ENCODE measurements around the gene STK38L.

The STK38L gene

DNA sequence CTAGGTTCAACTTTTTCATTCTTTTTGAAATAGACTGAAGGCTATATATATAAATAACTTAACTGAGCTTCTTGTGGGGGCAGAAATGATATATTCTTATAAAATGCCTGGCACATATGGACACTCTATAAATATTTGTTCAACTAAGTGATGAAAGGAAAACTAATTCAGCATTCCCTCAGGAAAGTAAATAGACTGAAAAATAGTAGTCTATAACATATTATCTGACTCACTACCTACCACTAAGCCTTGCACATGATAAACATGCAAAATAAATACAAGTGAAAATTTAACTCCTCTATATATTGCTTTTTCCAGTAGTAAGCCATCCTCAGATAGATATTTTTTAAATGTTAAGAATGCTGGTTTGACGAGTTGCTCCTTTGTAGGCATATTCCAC lies 72.9 kb downstream of the STK38L start:
- DNase-seq (ENCODE audit: low read depth), result no peak

DNA sequence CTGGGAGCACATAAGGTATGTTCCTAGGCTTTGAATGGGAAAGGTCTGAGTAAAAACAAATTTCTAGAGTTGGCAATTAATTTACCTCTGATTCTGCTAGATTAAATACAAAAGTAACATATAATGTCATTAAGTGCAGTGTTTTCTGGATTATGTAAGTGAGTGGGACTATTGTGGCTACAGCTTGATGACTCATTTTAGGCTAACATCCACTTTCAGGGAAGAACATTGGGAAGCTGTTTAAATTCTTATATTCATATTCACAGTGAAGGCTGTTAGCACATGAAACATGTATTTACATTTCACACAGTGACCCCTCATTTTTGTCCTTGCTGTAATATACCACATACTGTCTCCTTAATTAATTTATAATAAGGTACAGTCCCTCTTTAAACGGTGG lies 75.3 kb downstream of the STK38L start:
- no peak for DNase-seq (ENCODE audit: low read depth)

DNA sequence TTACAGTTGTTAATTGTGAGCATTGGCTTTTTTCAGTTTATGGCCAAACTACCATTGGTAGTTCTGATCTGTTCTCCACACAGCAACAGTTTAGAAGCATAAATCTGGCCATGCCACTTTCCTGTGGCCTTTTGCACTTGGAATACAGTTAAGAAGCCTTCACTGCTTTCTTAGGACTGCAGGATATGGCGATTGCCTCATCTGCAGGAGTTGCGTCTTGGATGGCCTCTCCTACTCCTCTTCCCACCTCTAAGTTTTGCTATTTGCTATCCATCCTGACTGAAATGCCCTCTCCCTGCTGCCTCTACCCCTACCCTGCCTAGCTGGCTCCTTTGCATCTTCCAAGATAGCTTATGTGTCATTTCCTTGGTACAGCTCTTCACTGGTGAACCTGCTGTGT lies 75.8 kb downstream of the STK38L start:
- DNase-seq (ENCODE audit: low read depth), result no peak

DNA sequence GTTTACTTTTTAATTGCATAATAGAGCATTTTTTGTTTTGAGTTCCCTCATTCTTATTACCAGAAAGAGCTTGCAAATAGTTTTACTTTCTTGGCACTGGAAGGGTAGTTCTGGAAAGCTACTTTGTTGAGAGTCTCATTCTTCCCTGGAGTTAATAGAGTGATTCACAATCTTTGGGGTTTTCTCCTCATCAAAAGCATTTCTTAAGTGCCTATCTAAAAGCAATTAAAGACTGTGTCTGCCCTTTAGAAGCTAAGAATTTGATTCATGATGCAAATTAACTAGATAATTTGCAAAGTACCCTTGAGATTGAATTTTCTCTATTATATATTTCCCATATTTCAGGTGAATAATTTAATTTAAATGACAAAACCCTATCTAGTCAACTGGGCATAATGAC lies 80.4 kb downstream of the STK38L start:
- DNase-seq (ENCODE audit: low read depth), result no peak

DNA sequence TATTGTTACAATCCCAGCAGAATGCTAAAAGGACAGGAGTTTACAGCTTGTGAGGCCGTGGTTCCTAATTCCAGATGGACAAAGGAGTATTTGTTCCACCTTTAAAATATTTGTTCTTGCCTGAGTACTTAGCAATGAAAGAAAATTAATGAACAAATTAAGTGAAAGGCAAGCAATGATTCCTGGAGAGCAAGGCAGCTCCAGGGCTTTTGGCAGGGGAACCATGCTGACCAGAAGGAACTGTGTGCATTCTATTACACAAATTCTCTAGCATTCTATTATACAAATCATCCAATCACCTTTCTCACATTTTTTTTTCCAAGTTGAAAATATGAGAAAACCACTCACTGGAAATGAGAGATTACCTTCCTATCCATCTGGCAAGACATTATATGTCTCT lies 86.8 kb downstream of the STK38L start:
- no peak for DNase-seq (ENCODE audit: low read depth)

- DNase-seq (ENCODE audit: low read depth), result peak; percentile 73
These were observed 87.3 kb downstream of the STK38L start for GRCh38 chr12:27331291-27331926.

DNA sequence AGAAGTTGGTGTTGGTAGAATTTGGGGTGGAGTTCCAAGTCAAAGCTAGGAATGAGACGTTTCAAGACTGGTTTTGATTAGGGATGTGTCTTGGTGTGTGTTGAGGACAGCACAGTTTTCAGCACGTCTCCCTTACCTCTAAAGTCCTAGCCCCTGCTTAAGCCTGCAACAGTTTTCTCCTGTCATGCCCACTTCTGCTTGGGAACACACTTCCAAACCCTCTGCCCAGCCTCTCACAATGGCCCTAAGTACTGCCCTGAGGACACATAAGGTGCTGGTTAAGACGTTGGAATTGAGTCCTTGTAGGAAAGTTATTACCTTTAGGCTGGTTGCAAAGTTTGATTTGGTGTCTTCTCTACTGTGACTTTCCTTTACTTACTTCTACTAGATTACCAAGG lies 87.8 kb downstream of the STK38L start:
- DNase-seq (ENCODE audit: low read depth), result no peak

GRCh38 chr12:27332407-27332713 lies 88.3 kb downstream of the STK38L start:
- no peak for DNase-seq (ENCODE audit: low read depth)

DNA sequence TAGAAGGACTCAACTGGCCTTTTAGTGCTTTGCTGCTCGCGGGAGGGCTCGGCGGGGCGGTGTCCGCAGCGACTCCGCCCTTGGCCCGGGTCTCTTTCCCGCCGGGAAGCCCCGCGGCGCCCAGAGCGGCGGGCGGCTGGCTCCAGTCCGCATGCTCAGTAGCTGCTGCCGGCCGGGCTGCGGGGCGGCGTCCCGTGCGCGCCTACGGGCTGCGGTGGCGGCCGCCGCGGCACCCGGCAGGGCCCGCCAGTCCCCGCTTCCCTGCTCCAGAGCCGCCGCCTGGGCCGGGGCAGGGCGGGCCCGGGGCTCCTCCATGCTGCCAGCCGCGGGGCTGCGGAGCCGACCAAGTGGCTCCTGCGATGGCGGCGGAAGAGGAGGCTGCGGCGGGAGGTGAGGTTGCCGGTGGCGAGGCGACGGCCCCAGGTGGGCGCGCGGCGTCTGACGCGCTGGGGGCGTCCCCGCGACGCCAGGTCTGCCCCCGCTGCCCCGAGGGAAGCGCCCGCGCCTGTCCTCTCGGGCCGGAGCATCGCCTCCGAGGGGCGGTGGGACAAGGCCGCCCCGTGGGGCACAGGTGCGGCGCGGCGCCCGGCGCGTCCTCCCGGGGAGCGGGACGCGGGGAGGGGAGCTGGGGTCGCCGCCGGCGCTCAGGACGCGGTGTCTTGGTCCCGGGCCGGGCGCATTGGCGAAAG lies 88.8 kb downstream of the STK38L start, which contains the start of gene BMAL2:
Gene BMAL2 (plus strand): TSS at position 123 of the 689 bp plus-strand sequence. CDS start 237 bp downstream, at position 360.
- DNase-seq (ENCODE audit: low read depth), result no peak

GRCh38 chr12:27333403-27334009 lies 89.4 kb downstream of the STK38L start:
- DNase-seq (ENCODE audit: low read depth), result no peak

DNA sequence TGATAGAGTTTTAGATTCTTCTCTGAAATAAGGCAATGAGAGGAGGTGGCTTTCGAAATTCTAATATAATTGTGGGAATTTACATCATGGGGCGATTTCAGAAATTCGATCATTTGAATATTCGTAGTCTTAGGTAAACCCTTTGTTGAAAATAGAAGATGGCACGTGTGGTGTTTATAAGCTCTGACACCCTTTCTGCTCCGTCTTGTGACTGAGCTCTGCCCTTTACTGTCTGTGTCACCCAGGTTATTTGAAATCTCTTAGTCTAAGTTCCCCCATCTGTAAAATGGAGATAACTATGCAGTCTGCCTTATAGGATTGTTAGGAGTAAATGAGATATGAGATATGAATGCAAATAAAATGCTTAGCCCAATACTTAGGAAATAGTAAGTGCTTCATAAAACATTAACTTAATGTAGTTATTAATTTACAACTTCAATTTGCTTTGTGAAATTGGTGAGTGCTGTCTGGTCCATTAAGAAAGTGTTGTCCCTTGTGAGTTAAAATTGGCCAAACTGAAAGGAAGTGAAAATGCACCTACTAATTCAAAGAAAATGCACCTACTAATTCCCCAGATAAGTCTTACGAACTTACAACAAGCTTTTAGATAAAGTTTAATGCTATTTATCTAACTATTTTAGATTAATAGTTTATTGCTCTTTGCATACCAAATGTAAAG lies 90.1 kb downstream of the STK38L start:
- DNase-seq (ENCODE audit: low read depth), result no peak

DNA sequence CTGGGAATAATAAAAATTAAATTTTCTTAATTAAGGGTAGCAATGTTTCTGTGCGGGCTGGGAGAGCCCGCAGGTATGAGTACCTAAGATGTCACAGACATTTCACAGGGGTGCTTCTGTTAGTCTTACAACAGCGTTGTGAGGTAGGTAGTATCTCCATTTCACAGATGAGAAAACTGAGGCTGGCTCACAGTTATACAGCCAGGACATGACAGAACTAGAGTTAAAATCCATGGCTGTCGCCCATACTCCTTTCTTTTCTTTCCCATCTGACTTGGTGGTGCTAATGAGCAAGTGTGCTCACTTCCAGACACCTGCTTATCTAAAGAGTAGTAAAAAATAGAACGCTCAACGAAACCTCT lies 90.6 kb downstream of the STK38L start:
- no peak for DNase-seq (ENCODE audit: low read depth)

- no peak for DNase-seq (ENCODE audit: low read depth)
These were observed 91.5 kb downstream of the STK38L start for GRCh38 chr12:27335364-27336281.

DNA sequence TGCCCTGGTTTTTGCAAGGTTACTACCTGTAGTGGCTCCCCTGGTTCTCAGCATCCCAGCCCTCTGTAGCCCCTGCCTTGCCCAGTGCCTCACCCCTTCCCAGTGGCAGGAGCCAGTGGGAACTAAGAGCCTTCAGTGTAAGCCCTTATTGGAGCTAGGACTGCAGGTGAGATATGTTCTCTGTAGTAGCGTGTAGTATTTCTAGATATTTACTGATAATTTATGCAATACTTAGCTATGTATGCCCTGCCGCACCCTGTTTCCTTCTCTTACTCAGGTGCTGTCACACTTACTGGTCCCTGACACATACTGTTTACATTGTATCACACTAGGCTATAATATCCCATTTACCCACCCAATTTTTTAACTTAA lies 92.2 kb downstream of the STK38L start:
- DNase-seq (ENCODE audit: low read depth), result no peak

DNA sequence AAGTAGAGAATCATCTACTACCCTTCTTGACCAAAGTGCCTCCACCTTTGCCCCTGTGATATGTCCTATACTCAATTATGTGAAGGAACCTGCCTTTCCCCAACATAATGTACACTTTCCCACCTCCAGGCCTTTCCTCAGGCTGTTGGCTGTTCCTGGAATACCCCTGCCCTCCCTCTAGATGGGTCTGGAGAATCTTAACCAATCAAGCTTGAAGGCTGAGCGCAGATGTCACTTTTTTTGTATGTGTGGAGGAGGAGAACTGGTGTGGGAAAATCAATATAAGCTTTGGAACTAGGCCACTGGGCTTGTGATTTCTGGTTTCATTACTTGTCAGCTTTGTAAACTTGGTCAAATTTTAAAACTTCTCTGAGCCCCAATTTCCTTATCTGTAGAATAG lies 93.3 kb downstream of the STK38L start:
- no peak for DNase-seq (ENCODE audit: low read depth)

GRCh38 chr12:27338473-27338872 lies 94.4 kb downstream of the STK38L start:
- no peak for DNase-seq (ENCODE audit: low read depth)

DNA sequence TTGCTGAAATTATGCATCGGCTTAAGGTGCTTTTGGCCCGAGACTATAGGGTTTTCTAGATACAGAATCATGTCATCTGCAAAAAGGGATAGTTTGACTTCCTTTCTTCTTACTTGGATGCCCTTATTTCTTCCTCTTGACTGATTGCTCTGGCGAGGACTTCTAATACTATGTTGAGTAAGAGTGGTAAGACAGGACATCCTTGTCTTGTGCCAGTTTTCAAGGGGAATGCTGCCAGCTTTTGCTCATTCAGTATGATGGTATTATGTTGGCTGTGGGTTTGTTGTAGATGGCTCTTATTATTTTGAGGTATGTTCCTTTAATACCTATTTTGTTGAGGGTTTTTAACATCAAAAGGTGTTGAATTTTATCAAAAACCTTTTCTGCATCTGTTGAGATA lies 96.9 kb downstream of the STK38L start:
- DNase-seq (ENCODE audit: low read depth), result no peak

- no peak for DNase-seq (ENCODE audit: low read depth)
These were observed 98.5 kb downstream of the STK38L start for GRCh38 chr12:27342536-27342935.

DNA sequence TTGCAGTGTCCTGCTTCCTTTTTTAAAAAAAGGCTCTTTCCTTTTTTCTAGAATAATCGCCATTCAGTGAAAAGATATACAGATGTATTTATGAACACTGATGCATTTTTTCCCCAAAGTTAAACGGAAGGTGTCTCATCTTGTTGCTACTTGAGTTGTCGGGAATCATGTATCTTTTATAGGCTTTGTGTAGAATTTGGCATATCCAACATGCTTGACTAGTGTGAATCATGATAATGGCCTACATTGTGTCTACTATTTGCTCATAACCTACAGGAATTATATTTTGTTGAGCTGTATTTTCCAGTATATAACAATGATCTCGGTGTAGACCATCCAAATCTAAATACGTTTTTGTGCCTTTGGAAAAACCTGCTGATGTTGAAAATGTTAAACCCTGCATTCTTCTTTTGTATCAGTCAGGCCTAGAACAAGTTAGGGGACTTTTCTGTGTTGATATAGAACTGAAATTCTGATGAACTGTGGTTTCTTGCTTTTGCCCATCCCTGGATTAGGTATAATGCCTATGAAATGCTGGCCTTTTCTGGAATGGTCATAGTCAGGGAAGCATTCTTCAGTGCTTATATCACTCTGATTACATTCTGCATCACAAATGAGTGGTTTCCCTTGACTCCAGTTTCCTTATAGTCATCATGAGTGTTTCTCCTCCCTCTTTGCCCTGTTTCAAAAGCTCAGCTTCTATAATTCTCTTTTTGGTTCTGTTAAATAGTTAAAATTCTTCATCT lies 99.3 kb downstream of the STK38L start:
- DNase-seq (ENCODE audit: low read depth), result peak; percentile 49

GRCh38 chr12:27344246-27344645 lies 100.2 kb downstream of the STK38L start:
- DNase-seq (ENCODE audit: low read depth), result no peak

DNA sequence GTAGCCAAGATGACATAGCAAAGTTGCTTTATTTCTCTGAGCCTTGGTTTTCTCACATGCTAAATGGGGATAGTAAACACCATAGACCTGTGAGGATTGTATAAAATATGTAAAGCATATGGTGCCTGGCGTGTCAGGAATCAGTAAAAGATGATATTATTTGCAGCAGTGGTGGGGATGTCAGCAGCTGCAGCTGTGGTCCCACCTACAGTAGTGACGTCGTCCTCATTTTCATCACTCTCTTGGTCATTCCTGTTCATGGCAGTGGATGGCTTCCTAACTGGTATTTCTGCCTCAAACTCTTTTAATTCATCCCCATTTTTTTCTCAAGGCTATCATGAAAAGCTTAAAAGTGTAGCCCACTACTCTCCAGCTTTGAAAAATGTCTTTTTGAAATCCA lies 100.7 kb downstream of the STK38L start:
- no peak for DNase-seq (ENCODE audit: low read depth)
